ENCODE results near the gene CRISP3.
"Not testable (repeated sequence)": the region's sequence is repeated elsewhere in the genome, so short reads cannot be mapped to it uniquely, and the experiment has no call there.

Gene CRISP3

DNA sequence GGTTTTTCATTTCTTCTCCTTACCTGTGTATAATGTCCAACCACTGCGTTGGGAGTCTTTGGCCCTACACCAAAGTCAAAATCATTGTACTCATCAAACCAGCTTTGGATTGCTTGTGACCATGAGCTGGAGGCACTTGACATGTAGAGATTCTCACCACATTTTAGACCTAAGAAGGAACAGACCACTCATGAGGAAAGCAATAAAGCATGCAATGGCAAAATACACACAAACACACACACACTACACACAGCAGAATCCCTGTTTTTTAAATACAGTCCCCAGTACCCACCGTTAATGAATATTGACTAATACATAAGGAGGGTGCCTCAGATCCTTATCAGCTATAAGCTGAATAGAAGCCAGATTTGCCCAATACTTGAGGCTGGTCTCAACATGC, 10.5 kb downstream of the CRISP3 start:
- TF ChIP-seq, protein P1, sequence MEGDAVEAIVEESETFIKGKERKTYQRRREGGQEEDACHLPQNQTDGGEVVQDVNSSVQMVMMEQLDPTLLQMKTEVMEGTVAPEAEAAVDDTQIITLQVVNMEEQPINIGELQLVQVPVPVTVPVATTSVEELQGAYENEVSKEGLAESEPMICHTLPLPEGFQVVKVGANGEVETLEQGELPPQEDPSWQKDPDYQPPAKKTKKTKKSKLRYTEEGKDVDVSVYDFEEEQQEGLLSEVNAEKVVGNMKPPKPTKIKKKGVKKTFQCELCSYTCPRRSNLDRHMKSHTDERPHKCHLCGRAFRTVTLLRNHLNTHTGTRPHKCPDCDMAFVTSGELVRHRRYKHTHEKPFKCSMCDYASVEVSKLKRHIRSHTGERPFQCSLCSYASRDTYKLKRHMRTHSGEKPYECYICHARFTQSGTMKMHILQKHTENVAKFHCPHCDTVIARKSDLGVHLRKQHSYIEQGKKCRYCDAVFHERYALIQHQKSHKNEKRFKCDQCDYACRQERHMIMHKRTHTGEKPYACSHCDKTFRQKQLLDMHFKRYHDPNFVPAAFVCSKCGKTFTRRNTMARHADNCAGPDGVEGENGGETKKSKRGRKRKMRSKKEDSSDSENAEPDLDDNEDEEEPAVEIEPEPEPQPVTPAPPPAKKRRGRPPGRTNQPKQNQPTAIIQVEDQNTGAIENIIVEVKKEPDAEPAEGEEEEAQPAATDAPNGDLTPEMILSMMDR (IDR thresholded peaks at IDR 0.05; ENCODE audit: low read depth, low read length), result no peak
- no peak overlapping the region for H3K4me3 ChIP-seq (ENCODE audit: low read depth, low read length)

DNA sequence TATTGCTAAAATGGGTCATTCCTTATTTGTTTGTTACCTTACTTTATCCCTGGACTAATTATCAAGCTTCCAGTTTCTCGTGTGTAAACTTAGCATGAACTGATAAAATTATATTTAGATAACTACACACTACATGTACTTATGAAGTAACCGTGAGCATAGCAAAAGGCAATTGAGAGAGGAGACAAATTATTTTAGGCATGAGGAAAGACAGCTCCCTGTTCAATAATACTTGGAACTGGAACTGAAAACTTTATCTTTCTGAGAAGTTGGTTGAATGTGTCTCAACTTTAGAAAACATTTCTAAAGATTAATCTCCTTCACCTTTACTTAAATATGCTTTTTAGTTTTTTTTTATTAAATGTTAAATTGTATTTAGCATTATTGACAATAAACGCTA, 11.4 kb downstream of the CRISP3 start:
- TF ChIP-seq, protein P1 (IDR thresholded peaks at IDR 0.05; ENCODE audit: low read depth, low read length), result no peak
- H3K4me3 ChIP-seq (ENCODE audit: low read depth, low read length), result no peak overlapping the region

GRCh38 chr6:49730251-49730650, 13.9 kb downstream of the CRISP3 start:
- no peak overlapping the region for H3K4me3 ChIP-seq (ENCODE audit: low read depth, low read length)
- TF ChIP-seq, protein P1 (IDR thresholded peaks at IDR 0.05; ENCODE audit: low read depth, low read length), result no peak

DNA sequence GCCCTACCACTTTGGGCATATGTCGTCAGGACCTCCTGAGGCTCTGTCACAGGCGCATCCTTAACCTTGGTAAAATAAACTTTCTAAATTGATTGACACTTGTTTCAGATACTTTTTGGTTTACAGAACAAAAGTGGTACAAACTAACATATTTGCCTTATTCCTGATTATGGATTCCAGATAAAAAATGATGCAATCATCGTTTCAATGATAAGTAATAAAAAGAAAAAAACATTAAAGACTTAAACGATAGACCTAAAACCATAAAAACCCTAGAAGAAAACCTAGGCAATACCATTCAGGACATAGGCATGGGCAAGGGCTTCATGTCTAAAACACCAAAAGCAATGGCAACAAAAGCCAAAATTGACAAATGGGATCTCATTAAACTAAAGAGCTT, 20.3 kb downstream of the CRISP3 start:
- H3K4me3 ChIP-seq (ENCODE audit: low read depth, low read length), result not testable (repeated sequence)

DNA sequence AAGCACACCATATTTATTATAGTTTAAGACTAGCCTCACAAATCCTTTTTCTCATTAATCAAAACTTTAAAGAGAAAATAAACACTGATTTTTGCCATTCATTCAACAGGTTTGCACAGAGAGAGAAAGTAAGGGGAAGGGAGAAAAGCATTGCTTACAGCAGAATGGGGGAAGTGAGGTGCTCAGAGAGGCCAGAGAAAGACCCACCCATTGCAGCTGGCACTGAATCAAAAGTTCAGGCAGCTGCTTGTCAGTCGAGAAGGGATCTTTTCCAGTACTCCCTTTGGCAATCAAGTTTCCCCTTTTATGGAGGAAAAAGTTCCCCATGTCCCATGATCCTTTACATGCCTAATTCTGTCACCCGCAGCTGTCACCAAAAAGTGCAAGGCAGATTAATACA, 22.9 kb downstream of the CRISP3 start:
- TF ChIP-seq, protein P1 (IDR thresholded peaks at IDR 0.05; ENCODE audit: low read depth, low read length), result no peak
- no peak overlapping the region for H3K4me3 ChIP-seq (ENCODE audit: low read depth, low read length)

GRCh38 chr6:49720372-49720771, 23.8 kb downstream of the CRISP3 start:
- TF ChIP-seq, protein P1 (IDR thresholded peaks at IDR 0.05; ENCODE audit: low read depth, low read length), result no peak
- no peak overlapping the region for H3K4me3 ChIP-seq (ENCODE audit: low read depth, low read length)

DNA sequence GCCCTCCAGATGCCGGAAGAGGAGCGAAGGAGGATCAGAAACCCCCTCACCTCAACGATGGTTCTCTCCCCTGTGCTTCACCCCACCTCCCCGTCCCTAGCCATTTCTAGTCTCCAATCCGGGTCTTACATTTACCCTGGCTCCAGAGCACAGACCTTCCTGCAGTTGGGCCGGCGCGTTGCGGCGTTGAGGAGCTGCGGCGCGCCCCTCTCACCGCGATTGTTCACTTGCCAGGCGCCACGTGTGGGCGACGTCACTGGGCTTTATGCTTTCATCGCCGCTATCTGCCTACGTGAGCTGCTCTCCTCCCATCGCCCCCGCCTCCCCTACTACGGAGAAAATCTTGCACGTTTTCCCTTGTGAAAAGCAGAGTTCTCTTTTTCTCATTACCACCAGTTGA, 30.8 kb downstream of the CRISP3 start, which contains the start of gene CRISP2:
Gene CRISP2, minus strand, starts transcription at position 198 of the 400 bp plus-strand sequence. CDS start 4,347 bp downstream, outside the sequence.
- TF ChIP-seq, protein P1 (IDR thresholded peaks at IDR 0.05; ENCODE audit: low read depth, low read length), result no peak
- H3K4me3 ChIP-seq (ENCODE audit: low read depth, low read length), result no peak within 1 kb of the TSS

DNA sequence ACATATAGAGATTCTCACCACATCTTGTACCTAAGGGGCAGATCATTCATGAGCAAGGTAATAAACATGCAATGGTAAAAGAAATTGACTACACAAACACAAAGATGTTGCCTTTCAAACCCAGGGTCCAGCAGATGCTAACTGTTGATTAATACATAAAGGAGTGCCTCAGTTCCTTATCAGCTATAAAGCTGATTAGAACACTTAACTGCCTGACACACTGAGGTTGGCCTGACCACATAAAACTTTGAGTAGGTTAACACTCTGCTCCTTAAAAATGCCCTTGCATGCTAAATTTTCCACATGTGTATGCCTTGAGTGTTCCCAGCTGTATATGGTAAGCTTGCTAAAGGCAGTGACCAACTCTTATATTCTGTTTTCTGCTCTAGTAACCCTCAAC, 45.7 kb downstream of the CRISP3 start:
- no peak overlapping the region for H3K4me3 ChIP-seq (ENCODE audit: low read depth, low read length)
- TF ChIP-seq, protein P1 (IDR thresholded peaks at IDR 0.05; ENCODE audit: low read depth, low read length), result no peak

Measured in WI38 (cell line).